GM21526 (cell line): ENCODE data around the gene PC.

Source experiments
- ATAC-seq: cut with Tn5 transposase; IDR thresholded peaks from one replicate; pipeline ENCODE4 v1.9.1; 2021; ENCODE audit warnings: moderate library complexity; ENCODE audit not compliant: unreplicated experiment, low FRiP score

Gene PC

GRCh38 chr11:66857234-66857926, 100.8 kb downstream of the PC start:
- ATAC-seq = no peak

- ATAC-seq = peak; percentile 41
Observed at GRCh38 chr11:66856496-66857233, 101.5 kb downstream of the PC start, which contains the start of gene LRFN4. Gene LRFN4, plus strand, starts transcription at chr11:66857064. Its CDS starts 681 bp downstream, at chr11:66857745.

- ATAC-seq = peak; percentile 44
Observed at GRCh38 chr11:66855574-66856495, 102.3 kb downstream of the PC start.

- ATAC-seq = no peak
Observed at GRCh38 chr11:66854729-66855211, 103.4 kb downstream of the PC start.

GRCh38 chr11:66854231-66854661, 103.9 kb downstream of the PC start:
- no peak for ATAC-seq

GRCh38 chr11:66853242-66854229, 104.6 kb downstream of the PC start:
- ATAC-seq = no peak

GRCh38 chr11:66852466-66853241, 105.5 kb downstream of the PC start:
- no peak for ATAC-seq

GRCh38 chr11:66851698-66852465, 106.3 kb downstream of the PC start:
- no peak for ATAC-seq

- no peak for ATAC-seq
Observed at GRCh38 chr11:66851239-66851596, 107.0 kb downstream of the PC start.

- no peak for ATAC-seq
Observed at GRCh38 chr11:66850588-66851238, 107.5 kb downstream of the PC start.

- no peak for ATAC-seq
Observed at GRCh38 chr11:66850235-66850587, 108.0 kb downstream of the PC start.

- no peak for ATAC-seq
Observed at GRCh38 chr11:66849501-66850234, 108.5 kb downstream of the PC start.

GRCh38 chr11:66848671-66849500, 109.3 kb downstream of the PC start:
- ATAC-seq = no peak

- no peak for ATAC-seq
Observed at GRCh38 chr11:66847461-66848232, 110.5 kb downstream of the PC start.

- no peak for ATAC-seq
Observed at GRCh38 chr11:66846671-66847091, 111.5 kb downstream of the PC start.

- no peak for ATAC-seq
Observed at GRCh38 chr11:66845876-66846212, 112.3 kb downstream of the PC start.
